DOHH2 (cell line): ENCODE results near the gene TIRAP.

Experiments
- H3F3A ChIP-seq: fragments of 200-600 bp; sonication (generic), shearing (Covaris generic); 2 replicates; pipeline ENCODE4 v1.6.0; 2016; ENCODE audit warnings: antibody characterized with exemption, mild to moderate bottlenecking; ENCODE audit not compliant: control insufficient read depth, insufficient read depth
- H3K27ac ChIP-seq: fragments of 200-600 bp; sonication (generic); 2 replicates; pipeline ENCODE4 v1.5.1; 2014; ENCODE audit warnings: low read depth, mild to moderate bottlenecking, low read length, moderate library complexity
- H3K27me3 ChIP-seq: fragments of 200-600 bp; sonication (generic); 2 replicates; pipeline ENCODE4 v1.6.1; 2014; ENCODE audit warnings: mild to moderate bottlenecking, low read length, mixed read lengths; ENCODE audit not compliant: control insufficient read depth
- H3K36me3 ChIP-seq: fragments of 200-600 bp; sonication (generic); 2 replicates; pipeline ENCODE4 v1.6.1; 2014; ENCODE audit warnings: mild to moderate bottlenecking, low read length, moderate library complexity, mixed read lengths; ENCODE audit not compliant: control insufficient read depth
- H3K4me1 ChIP-seq: fragments of 200-600 bp; sonication (generic); 2 replicates; pipeline ENCODE4 v1.6.1; 2014; ENCODE audit warnings: mild to moderate bottlenecking, low read length, mixed read lengths; ENCODE audit not compliant: control insufficient read depth
- H3K4me2 ChIP-seq: fragments of 200-600 bp; sonication (generic); 2 replicates; pipeline ENCODE4 v1.6.0; 2014; ENCODE audit warnings: mild to moderate bottlenecking, low read length, moderate library complexity
- H3K4me3 ChIP-seq: fragments of 200-600 bp; sonication (generic); 2 replicates; pipeline ENCODE4 v1.5.1; 2014; ENCODE audit warnings: mild to moderate bottlenecking, low read length, mixed read lengths
- H3K79me2 ChIP-seq: fragments of 200-600 bp; sonication (generic); 2 replicates; pipeline ENCODE4 v1.6.1; 2014; ENCODE audit warnings: mild to moderate bottlenecking, low read length, mixed read lengths; ENCODE audit not compliant: control insufficient read depth
- H3K9me2 ChIP-seq: fragments of 200-600 bp; sonication (generic); replicated peaks from 2 replicates; pipeline ENCODE4 v1.6.1; 2014; ENCODE audit warnings: mild to moderate bottlenecking, low read length, mixed read lengths; ENCODE audit not compliant: control insufficient read depth
- H3K9me3 ChIP-seq: fragments of 200-600 bp; sonication (generic); 2 replicates; pipeline ENCODE4 v1.6.1; 2014; ENCODE audit warnings: antibody characterized with exemption, low read length, mixed read lengths; ENCODE audit not compliant: control insufficient read depth, insufficient read depth
- H4K20me1 ChIP-seq: fragments of 200-600 bp; sonication (generic); 2 replicates; pipeline ENCODE4 v1.6.0; 2014; ENCODE audit warnings: low read depth, mild to moderate bottlenecking, antibody characterized with exemption, low read length, moderate library complexity; ENCODE audit not compliant: control insufficient read depth, insufficient read depth
- EZH2phosphoT487 ChIP-seq: fragments of 200-600 bp; sonication (generic); IDR thresholded peaks from 2 replicates; pipeline ENCODE4 v1.6.1; 2017; ENCODE audit warnings: borderline replicate concordance, mild to moderate bottlenecking, antibody characterized with exemption, low read length, moderate library complexity, mixed read lengths
- TF ChIP-seq, protein P1 (sequence below): fragments of 200-600 bp; sonication (generic); IDR thresholded peaks from one replicate; pipeline ENCODE4 v1.5.1; 2014; ENCODE audit warnings: antibody characterized with exemption, mild to moderate bottlenecking, low read depth, low read length; ENCODE audit not compliant: poor library complexity, severe bottlenecking

TIRAP gene

DNA sequence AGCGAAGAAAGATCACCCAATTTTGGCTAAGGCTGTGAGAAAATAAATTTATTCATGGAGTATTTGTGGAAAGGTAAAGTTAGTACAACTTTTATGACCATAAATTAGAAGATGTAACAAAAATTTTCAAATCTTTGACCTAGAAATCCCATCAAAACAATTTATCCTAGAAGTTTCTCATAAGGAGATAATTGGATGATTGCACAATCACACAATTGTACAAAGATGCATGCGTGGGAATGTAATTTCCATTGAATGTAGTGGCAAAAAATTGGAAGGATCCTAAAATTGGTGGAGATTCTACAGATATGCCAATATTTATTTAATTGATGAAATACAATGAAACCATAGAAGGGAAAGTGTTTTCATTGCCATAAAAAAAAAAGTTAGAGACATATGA, 25.7 kb upstream of the TIRAP start:
- H3F3A ChIP-seq = peaks cover 19% of the 10 kb centered on the region
- no peaks in the 10 kb centered on the region for H3K9me3 ChIP-seq
- H4K20me1 ChIP-seq = no peaks in the 10 kb centered on the region
- TF ChIP-seq, protein P1, sequence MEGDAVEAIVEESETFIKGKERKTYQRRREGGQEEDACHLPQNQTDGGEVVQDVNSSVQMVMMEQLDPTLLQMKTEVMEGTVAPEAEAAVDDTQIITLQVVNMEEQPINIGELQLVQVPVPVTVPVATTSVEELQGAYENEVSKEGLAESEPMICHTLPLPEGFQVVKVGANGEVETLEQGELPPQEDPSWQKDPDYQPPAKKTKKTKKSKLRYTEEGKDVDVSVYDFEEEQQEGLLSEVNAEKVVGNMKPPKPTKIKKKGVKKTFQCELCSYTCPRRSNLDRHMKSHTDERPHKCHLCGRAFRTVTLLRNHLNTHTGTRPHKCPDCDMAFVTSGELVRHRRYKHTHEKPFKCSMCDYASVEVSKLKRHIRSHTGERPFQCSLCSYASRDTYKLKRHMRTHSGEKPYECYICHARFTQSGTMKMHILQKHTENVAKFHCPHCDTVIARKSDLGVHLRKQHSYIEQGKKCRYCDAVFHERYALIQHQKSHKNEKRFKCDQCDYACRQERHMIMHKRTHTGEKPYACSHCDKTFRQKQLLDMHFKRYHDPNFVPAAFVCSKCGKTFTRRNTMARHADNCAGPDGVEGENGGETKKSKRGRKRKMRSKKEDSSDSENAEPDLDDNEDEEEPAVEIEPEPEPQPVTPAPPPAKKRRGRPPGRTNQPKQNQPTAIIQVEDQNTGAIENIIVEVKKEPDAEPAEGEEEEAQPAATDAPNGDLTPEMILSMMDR = no peak
- TF ChIP-seq EZH2phosphoT487 = no peak
- H3K27me3 ChIP-seq = no peaks in the 10 kb centered on the region
- peaks cover 35% of the 10 kb centered on the region for H3K36me3 ChIP-seq
- no peaks in the 10 kb centered on the region for H3K79me2 ChIP-seq
- no peak overlapping the region for H3K4me2 ChIP-seq
- H3K9me2 ChIP-seq = no peaks in the 10 kb centered on the region
- H3K4me1 ChIP-seq = no peaks in the 10 kb centered on the region
- no peak overlapping the region for H3K27ac ChIP-seq
- no peak overlapping the region for H3K4me3 ChIP-seq

- no peak overlapping the region for H3K4me2 ChIP-seq
These were observed 25.1 kb upstream of the TIRAP start for GRCh38 chr11:126257764-126258163.

DNA sequence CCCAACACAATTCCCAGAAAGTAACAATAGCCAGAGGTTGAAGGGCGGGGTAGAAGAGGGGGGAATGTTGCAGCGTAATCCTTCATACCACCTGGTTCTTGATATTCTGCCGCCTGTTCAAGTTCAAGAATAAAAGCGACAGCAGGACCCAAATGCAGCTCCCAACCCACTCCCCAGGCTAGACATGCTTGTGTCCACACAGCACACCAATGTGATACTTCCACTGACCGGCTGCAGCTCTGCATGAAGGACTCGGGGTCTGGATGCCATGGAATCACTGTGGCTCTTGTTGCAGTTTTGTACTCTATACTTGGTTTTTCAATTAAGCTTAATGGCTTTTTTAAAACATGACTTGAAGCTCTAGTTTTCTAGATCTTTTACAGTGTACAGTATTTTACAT, 20.7 kb upstream of the TIRAP start:
- Histone ChIP-seq H3K4me2 (no peak overlapping the region), H3K27me3 (no peaks in the 10 kb centered on the region), H3F3A (peaks cover 19% of the 10 kb centered on the region), H4K20me1 (peaks cover 6% of the 10 kb centered on the region; the same call in 1 of the 2 replicates), H3K36me3 (peaks cover 66% of the 10 kb centered on the region), H3K27ac (no peak overlapping the region), H3K4me1 (peaks cover 3% of the 10 kb centered on the region), H3K79me2 (peaks cover 16% of the 10 kb centered on the region), H3K9me3 (no peaks in the 10 kb centered on the region), H3K4me3 (no peak overlapping the region), H3K9me2 (no peaks in the 10 kb centered on the region)
- TF ChIP-seq EZH2phosphoT487 = no peak
- TF ChIP-seq, protein P1 = no peak

More at GRCh38 chr11:126257764-126258163, 25.1 kb upstream of the TIRAP start:
- Histone ChIP-seq H4K20me1 (no peaks in the 10 kb centered on the region), H3K4me3 (no peak overlapping the region), H3K27me3 (no peaks in the 10 kb centered on the region), H3F3A (peaks cover 19% of the 10 kb centered on the region), H3K9me3 (no peaks in the 10 kb centered on the region), H3K9me2 (no peaks in the 10 kb centered on the region), H3K36me3 (peaks cover 41% of the 10 kb centered on the region), H3K27ac (no peak overlapping the region), H3K79me2 (no peaks in the 10 kb centered on the region), H3K4me1 (no peaks in the 10 kb centered on the region)
- TF ChIP-seq, protein P1 = no peak
- TF ChIP-seq EZH2phosphoT487 = no peak
